HepG2 (cell line): ENCODE results near the gene RUSF1. TPM values are rescaled to one million over a fixed set of nuclear protein-coding genes. Genes with fewer than 3 reads are reported as not detected.
A peak's percentile ranks its signal among the peaks of the same experiment; 100 is the strongest.

Experiments used
- ASH2L ChIP-seq: fragments of 300-600, 200-600 bp; sonication (generic); IDR thresholded peaks from 2 replicates; pipeline ENCODE4 v1.7.0; 2017; ENCODE audit warnings: low read depth, mild to moderate bottlenecking, moderate library complexity, mixed read lengths, low read length; ENCODE audit not compliant: insufficient read length
- FOSL1 ChIP-seq: sonication (generic); formaldehyde crosslinking; IDR thresholded peaks from 2 replicates; pipeline ENCODE4 v1.9.0; 2021; ENCODE audit warnings: missing genetic modification reagents, borderline replicate concordance
- GZF1 ChIP-seq: sonication (generic); formaldehyde crosslinking; IDR thresholded peaks from 2 replicates; pipeline ENCODE4 v1.5.1; 2020; ENCODE audit warnings: mild to moderate bottlenecking, missing genetic modification reagents
- HOXD1 ChIP-seq: sonication (generic); formaldehyde crosslinking; IDR thresholded peaks from 2 replicates; pipeline ENCODE4 v1.5.0; 2020; ENCODE audit warnings: missing genetic modification reagents
- POGZ ChIP-seq: sonication (generic); formaldehyde crosslinking; IDR thresholded peaks from 2 replicates; pipeline ENCODE4 v1.4.0; 2020; ENCODE audit warnings: mild to moderate bottlenecking, missing genetic modification reagents
- POLR2AphosphoS5 ChIP-seq: IDR thresholded peaks from 2 replicates; pipeline ENCODE4 v1.6.1; 2012; ENCODE audit warnings: low read depth, low read length
- RCOR2 ChIP-seq: IDR thresholded peaks from 2 replicates; pipeline ENCODE4 v1.6.1; 2016; ENCODE audit warnings: missing biosample characterization, missing genetic modification reagents
- SP140L ChIP-seq: sonication (generic); formaldehyde crosslinking; IDR thresholded peaks from 2 replicates; pipeline ENCODE4 v1.4.0; 2020; ENCODE audit warnings: missing genetic modification reagents, borderline replicate concordance
- SP5 ChIP-seq: IDR thresholded peaks from 2 replicates; pipeline ENCODE4 v1.6.1; 2016; ENCODE audit warnings: low read depth, borderline replicate concordance
- TEAD2 ChIP-seq: sonication (generic); formaldehyde crosslinking; IDR thresholded peaks from 2 replicates; pipeline ENCODE4 v1.9.0; 2021; ENCODE audit warnings: missing genetic modification reagents
- ZFP62 ChIP-seq: sonication (generic); formaldehyde crosslinking; IDR thresholded peaks from 2 replicates; pipeline ENCODE4 v1.4.0; 2020; ENCODE audit warnings: missing genetic modification reagents
- ZNF160 ChIP-seq: sonication (generic); formaldehyde crosslinking; IDR thresholded peaks from 2 replicates; pipeline ENCODE4 v1.8.0; 2022; ENCODE audit warnings: mild to moderate bottlenecking, inconsistent platforms, missing genetic modification reagents
- ZNF274 ChIP-seq: sonication (generic); formaldehyde crosslinking; IDR thresholded peaks from 2 replicates; pipeline ENCODE4 v1.5.1; 2020; ENCODE audit warnings: mild to moderate bottlenecking, missing genetic modification reagents
- ZNF451 ChIP-seq: sonication (generic); formaldehyde crosslinking; IDR thresholded peaks from 2 replicates; pipeline ENCODE4 v1.5.0; 2020; ENCODE audit warnings: mild to moderate bottlenecking, missing genetic modification reagents
- ZNF468 ChIP-seq: sonication (generic); formaldehyde crosslinking; IDR thresholded peaks from 2 replicates; pipeline ENCODE4 v1.8.0; 2022; ENCODE audit warnings: mild to moderate bottlenecking, moderate library complexity, missing genetic modification reagents
- ZNF570 ChIP-seq: sonication (generic); formaldehyde crosslinking; IDR thresholded peaks from 2 replicates; pipeline ENCODE4 v1.4.0; 2020; ENCODE audit warnings: mild to moderate bottlenecking, missing genetic modification reagents, borderline replicate concordance
- ZNF644 ChIP-seq: IDR thresholded peaks from 2 replicates; pipeline ENCODE4 v1.6.1; 2016; ENCODE audit warnings: low read depth
- ZNF7 ChIP-seq: IDR thresholded peaks from 2 replicates; pipeline ENCODE4 v1.6.1; 2016; ENCODE audit warnings: missing biosample characterization, missing genetic modification reagents
- ZNF713 ChIP-seq: sonication (generic); formaldehyde crosslinking; IDR thresholded peaks from 2 replicates; pipeline ENCODE4 v1.4.0; 2020; ENCODE audit warnings: mild to moderate bottlenecking, missing genetic modification reagents
- polyA plus RNA-seq, 8 experiments: library from polyadenylated mRNA; depleted of rRNA in 3 of 8; stranded (reverse) in 7 of 8; unstranded in 1 of 8; fragments of >200 nt; fragmentation: Illumina TruSeq in 4 of 8; extraction: Trizol in 4 of 8; gene quantifications; 2 replicates each; pipeline versions ENCODE4 v1.2.1 to v1.2.3, GENCODE V29; 2011 to 2016; ENCODE audit warnings: low read depth in 4 of 8, missing spikeins in 1 of 8, mixed read lengths in 1 of 8; ENCODE audit not compliant: insufficient read depth in 1 of 8
- total RNA-seq, 5 experiments: library from RNA; depleted of rRNA; stranded (reverse); fragments of >200 nt; fragmentation: Illumina TruSeq; extraction: Trizol; gene quantifications; 2 replicates each; pipeline ENCODE4 v1.2.3, GENCODE V29; 2016; ENCODE audit warnings: low read depth in 1 of 5
- TF ChIP-seq, protein P1 (sequence below): sonication (generic); formaldehyde crosslinking; IDR thresholded peaks from 2 replicates; pipeline ENCODE4 v1.5.1; 2020; ENCODE audit warnings: mild to moderate bottlenecking, missing genetic modification reagents, borderline replicate concordance
- TF ChIP-seq, protein P2 (sequence below), 2 experiments: fragments of 450-650 bp in 1 of 2; sonication (generic) in 1 of 2; formaldehyde crosslinking; IDR thresholded peaks; 2 replicates each; pipeline versions ENCODE4 v1.5.0 to v1.8.0; 2020 to 2022; ENCODE audit warnings: mild to moderate bottlenecking in 1 of 2, missing genetic modification reagents in 1 of 2
- TF ChIP-seq, protein P3 (sequence below): sonication (generic); formaldehyde crosslinking; IDR thresholded peaks from 2 replicates; pipeline ENCODE4 v1.5.0; 2020; ENCODE audit warnings: missing genetic modification reagents

Gene RUSF1
- total and polyA plus RNA-seq, 2 of the 13 experiments (the other 11 are each of a cell fraction or from before 2014, with no cell fraction given), result 40.8 to 50.2 TPM

DNA sequence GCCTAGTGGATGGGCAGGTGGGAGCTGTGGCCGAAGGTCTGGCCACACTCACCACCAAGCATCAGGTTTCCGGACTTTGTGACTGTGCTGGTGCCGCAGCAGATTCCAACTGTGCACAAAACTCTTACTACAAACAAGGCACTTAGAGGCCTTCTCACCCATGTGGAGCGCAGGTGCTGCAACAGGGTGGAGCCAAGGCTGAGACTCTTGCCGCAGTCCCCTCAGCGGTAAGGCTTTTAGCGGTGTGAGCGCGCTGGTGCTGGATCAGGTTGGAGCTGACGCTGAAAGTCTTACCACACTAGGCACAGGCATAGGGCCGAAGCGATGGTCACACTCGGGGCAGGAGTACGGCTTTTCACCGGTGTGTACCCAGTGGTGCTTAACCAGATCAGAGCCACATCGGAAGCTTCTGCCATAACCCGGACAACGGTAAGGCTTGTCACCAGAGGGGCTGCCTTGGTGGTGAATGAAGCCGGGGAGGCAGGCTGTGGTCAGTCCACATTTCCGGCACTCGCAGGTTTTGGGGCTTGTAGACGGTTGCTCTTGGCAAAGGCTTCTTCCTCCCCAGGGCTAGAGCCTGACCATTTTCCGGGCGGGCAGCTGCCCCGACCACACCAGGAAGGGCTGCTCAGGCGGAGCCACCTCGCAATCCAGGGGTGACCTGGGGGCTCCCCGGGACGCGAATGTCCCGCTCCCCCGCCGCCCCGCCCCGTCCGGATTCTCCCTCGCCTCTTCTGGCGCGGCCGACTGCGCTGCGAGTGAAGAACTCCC is 49.9 kb downstream of the RUSF1 start (continued):
- TF ChIP-seq, protein P1, sequence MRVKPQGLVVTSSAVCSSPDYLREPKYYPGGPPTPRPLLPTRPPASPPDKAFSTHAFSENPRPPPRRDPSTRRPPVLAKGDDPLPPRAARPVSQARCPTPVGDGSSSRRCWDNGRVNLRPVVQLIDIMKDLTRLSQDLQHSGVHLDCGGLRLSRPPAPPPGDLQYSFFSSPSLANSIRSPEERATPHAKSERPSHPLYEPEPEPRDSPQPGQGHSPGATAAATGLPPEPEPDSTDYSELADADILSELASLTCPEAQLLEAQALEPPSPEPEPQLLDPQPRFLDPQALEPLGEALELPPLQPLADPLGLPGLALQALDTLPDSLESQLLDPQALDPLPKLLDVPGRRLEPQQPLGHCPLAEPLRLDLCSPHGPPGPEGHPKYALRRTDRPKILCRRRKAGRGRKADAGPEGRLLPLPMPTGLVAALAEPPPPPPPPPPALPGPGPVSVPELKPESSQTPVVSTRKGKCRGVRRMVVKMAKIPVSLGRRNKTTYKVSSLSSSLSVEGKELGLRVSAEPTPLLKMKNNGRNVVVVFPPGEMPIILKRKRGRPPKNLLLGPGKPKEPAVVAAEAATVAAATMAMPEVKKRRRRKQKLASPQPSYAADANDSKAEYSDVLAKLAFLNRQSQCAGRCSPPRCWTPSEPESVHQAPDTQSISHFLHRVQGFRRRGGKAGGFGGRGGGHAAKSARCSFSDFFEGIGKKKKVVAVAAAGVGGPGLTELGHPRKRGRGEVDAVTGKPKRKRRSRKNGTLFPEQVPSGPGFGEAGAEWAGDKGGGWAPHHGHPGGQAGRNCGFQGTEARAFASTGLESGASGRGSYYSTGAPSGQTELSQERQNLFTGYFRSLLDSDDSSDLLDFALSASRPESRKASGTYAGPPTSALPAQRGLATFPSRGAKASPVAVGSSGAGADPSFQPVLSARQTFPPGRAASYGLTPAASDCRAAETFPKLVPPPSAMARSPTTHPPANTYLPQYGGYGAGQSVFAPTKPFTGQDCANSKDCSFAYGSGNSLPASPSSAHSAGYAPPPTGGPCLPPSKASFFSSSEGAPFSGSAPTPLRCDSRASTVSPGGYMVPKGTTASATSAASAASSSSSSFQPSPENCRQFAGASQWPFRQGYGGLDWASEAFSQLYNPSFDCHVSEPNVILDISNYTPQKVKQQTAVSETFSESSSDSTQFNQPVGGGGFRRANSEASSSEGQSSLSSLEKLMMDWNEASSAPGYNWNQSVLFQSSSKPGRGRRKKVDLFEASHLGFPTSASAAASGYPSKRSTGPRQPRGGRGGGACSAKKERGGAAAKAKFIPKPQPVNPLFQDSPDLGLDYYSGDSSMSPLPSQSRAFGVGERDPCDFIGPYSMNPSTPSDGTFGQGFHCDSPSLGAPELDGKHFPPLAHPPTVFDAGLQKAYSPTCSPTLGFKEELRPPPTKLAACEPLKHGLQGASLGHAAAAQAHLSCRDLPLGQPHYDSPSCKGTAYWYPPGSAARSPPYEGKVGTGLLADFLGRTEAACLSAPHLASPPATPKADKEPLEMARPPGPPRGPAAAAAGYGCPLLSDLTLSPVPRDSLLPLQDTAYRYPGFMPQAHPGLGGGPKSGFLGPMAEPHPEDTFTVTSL (CRISPR knock-in tag), result peak; percentile 58; the same call in 1 of the 2 replicates
- TF ChIP-seq RCOR2 (no peak), ZNF7 (CRISPR knock-in tag) (no peak), GZF1 (CRISPR knock-in tag) (0 out of 2 replicates have a peak, but pooled peaks have one; percentile 85), ZFP62 (CRISPR knock-in tag) (no peak), ZNF160 (peak; percentile 52; the same call in 1 of the 2 replicates), ZNF644 (peak; percentile 81), HOXD1 (peak; percentile 39; the same call in 1 of the 2 replicates), SP140L (no peak; the same call in 1 of the 2 replicates), POGZ (peak; percentile 68), TEAD2 (CRISPR knock-in tag) (no peak), ZNF713 (CRISPR knock-in tag) (no peak), FOSL1 (CRISPR knock-in tag) (no peak), ZNF570 (no peak), SP5 (CRISPR knock-in tag) (peak; percentile 75; the same call in 1 of the 2 replicates), POLR2AphosphoS5 (peak; percentile 74), ZNF468 (CRISPR knock-in tag) (0 out of 2 replicates have a peak, but pooled peaks have one; percentile 28), ZNF451 (CRISPR knock-in tag) (peak; percentile 90), ASH2L (no peak), ZNF274 (peak; percentile 91)
- TF ChIP-seq, protein P2, sequence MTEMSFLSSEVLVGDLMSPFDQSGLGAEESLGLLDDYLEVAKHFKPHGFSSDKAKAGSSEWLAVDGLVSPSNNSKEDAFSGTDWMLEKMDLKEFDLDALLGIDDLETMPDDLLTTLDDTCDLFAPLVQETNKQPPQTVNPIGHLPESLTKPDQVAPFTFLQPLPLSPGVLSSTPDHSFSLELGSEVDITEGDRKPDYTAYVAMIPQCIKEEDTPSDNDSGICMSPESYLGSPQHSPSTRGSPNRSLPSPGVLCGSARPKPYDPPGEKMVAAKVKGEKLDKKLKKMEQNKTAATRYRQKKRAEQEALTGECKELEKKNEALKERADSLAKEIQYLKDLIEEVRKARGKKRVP (CRISPR knock-in tag; IDR thresholded peaks at IDR 0.05), result no peak; a peak in 1 of 4 replicates
- TF ChIP-seq, protein P3, sequence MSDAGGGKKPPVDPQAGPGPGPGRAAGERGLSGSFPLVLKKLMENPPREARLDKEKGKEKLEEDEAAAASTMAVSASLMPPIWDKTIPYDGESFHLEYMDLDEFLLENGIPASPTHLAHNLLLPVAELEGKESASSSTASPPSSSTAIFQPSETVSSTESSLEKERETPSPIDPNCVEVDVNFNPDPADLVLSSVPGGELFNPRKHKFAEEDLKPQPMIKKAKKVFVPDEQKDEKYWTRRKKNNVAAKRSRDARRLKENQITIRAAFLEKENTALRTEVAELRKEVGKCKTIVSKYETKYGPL (CRISPR knock-in tag), result no peak
